Liver (tissue), 3 donors: ENCODE data around the gene CEP128.

ENCODE experiments used
- ATF3 ChIP-seq: IDR thresholded peaks from 2 replicates; pipeline ENCODE4 v1.6.1; 2016; ENCODE audit warnings: antibody characterized with exemption
- CTCF ChIP-seq: fragments of 150-350 bp; IDR thresholded peaks from 2 replicates; pipeline ENCODE4 v1.5.1; 2017; ENCODE audit warnings: improper control_type of control experiment, low read depth, low read length; ENCODE audit not compliant: missing input control
- FOXA1 ChIP-seq: IDR thresholded peaks from 2 replicates; pipeline ENCODE4 v1.6.1; 2016; ENCODE audit warnings: antibody characterized with exemption
- MAX ChIP-seq: IDR thresholded peaks from 2 replicates; pipeline ENCODE4 v1.6.1; 2016; ENCODE audit warnings: antibody characterized with exemption
- RAD21 ChIP-seq, 2 donors: IDR thresholded peaks; 2 replicates each; pipeline ENCODE4 v1.6.1; 2016; ENCODE audit warnings: antibody characterized with exemption in 2 of 2, mild to moderate bottlenecking in 2 of 2
- REST ChIP-seq: IDR thresholded peaks from 2 replicates; pipeline ENCODE4 v1.6.1; 2016; ENCODE audit warnings: antibody characterized with exemption, mild to moderate bottlenecking
- SP1 ChIP-seq: IDR thresholded peaks from 2 replicates; pipeline ENCODE4 v1.6.1; 2018; ENCODE audit warnings: antibody characterized with exemption, mild to moderate bottlenecking
- TAF1 ChIP-seq: conservative IDR thresholded peaks from 2 replicates; pipeline ENCODE4 v1.6.1; 2016; ENCODE audit warnings: antibody characterized with exemption, mild to moderate bottlenecking
- YY1 ChIP-seq: IDR thresholded peaks from 2 replicates; pipeline ENCODE4 v1.6.1; 2016; ENCODE audit warnings: antibody characterized with exemption, mild to moderate bottlenecking
- donor health status: healthy.
- donor health status: healthy.

GRCh38 chr14:80536456-80536855 lies 405.1 kb downstream of the CEP128 start:
- TF ChIP-seq REST (no peak), CTCF (no peak), SP1 (no peak), TAF1 (no peak), ATF3 (no peak), RAD21 (IDR thresholded peaks at IDR 0.05) (no peak), FOXA1 (no peak), MAX (no peak), YY1 (no peak)
